SK-N-SH (cell line): ENCODE results near the gene GNG12.

Source experiments
- CHD2 ChIP-seq: fragments of 150-350 bp; IDR thresholded peaks from 2 replicates; pipeline ENCODE4 v1.6.1; 2018; ENCODE audit warnings: low read length; ENCODE audit not compliant: partially characterized antibody
- EZH2phosphoT487 ChIP-seq: fragments of 200-600 bp; sonication (generic); IDR thresholded peaks from 2 replicates; pipeline ENCODE4 v1.6.1; 2017; ENCODE audit warnings: low read depth, mixed run types, mild to moderate bottlenecking, antibody characterized with exemption, moderate library complexity, borderline replicate concordance
- FOXM1 ChIP-seq: IDR thresholded peaks from 2 replicates; pipeline ENCODE4 v1.4.0; 2012; ENCODE audit warnings: low read depth, mild to moderate bottlenecking
- GABPA ChIP-seq: IDR thresholded peaks from 2 replicates; pipeline ENCODE4 v1.4.0; 2012; ENCODE audit warnings: low read depth, mild to moderate bottlenecking
- POLR2AphosphoS5 ChIP-seq: IDR thresholded peaks from 2 replicates; pipeline ENCODE4 v1.6.1; 2012; ENCODE audit warnings: low read depth, low read length
- RAD21 ChIP-seq: IDR thresholded peaks from 2 replicates; pipeline ENCODE4 v1.6.1; 2012; ENCODE audit warnings: mild to moderate bottlenecking, low read length
- TCF12 ChIP-seq: IDR thresholded peaks from 2 replicates; pipeline ENCODE4 v1.4.0; 2012
- TF ChIP-seq, protein P1 (sequence below): fragments of 200-600 bp; sonication (generic); IDR thresholded peaks from 2 replicates; pipeline ENCODE4 v1.6.1; 2017; ENCODE audit warnings: antibody characterized with exemption, mild to moderate bottlenecking, moderate library complexity
- TF ChIP-seq, protein P2 (sequence below): IDR thresholded peaks from 2 replicates; pipeline ENCODE4 v1.6.1; 2012; ENCODE audit warnings: mild to moderate bottlenecking, low read depth, low read length, moderate library complexity
- TF ChIP-seq, protein P3 (sequence below): IDR thresholded peaks from 2 replicates; pipeline ENCODE4 v1.4.0; 2012; ENCODE audit warnings: low read depth
- TF ChIP-seq, protein P4 (sequence below): fragments of 150-350 bp; IDR thresholded peaks from 2 replicates; pipeline ENCODE4 v1.6.1; 2017; ENCODE audit warnings: antibody characterized with exemption, low read length, low read depth, borderline replicate concordance
- TF ChIP-seq, protein P5 (sequence below): IDR thresholded peaks from 2 replicates; pipeline ENCODE4 v1.4.0; 2012; ENCODE audit warnings: low read depth, borderline replicate concordance

DNA sequence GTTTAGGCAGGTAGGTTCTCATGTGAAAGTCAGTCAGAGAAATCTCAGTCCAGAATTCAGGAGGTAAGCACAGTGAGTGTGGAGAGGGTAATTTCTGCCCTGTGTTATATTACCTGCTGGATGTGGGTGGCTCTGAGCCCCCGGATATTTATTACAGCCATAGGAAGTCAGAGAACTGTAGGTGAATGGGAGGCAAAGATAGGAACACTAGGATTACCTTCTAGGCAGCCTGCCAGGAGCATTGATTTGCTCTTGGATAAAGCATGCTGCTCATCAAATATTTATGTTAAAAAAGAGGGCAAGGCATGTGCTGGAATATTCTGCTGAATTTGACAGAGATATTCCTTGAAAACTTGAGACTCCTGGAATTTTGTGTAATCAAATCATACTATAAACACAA lies 8.5 kb downstream of the GNG12 start:
- TF ChIP-seq, protein P1, sequence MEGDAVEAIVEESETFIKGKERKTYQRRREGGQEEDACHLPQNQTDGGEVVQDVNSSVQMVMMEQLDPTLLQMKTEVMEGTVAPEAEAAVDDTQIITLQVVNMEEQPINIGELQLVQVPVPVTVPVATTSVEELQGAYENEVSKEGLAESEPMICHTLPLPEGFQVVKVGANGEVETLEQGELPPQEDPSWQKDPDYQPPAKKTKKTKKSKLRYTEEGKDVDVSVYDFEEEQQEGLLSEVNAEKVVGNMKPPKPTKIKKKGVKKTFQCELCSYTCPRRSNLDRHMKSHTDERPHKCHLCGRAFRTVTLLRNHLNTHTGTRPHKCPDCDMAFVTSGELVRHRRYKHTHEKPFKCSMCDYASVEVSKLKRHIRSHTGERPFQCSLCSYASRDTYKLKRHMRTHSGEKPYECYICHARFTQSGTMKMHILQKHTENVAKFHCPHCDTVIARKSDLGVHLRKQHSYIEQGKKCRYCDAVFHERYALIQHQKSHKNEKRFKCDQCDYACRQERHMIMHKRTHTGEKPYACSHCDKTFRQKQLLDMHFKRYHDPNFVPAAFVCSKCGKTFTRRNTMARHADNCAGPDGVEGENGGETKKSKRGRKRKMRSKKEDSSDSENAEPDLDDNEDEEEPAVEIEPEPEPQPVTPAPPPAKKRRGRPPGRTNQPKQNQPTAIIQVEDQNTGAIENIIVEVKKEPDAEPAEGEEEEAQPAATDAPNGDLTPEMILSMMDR = no peak
- TF ChIP-seq FOXM1 (no peak), CHD2 (no peak), RAD21 (no peak), GABPA (no peak), TCF12 (no peak), POLR2AphosphoS5 (no peak), EZH2phosphoT487 (no peak)
- TF ChIP-seq, protein P2, sequence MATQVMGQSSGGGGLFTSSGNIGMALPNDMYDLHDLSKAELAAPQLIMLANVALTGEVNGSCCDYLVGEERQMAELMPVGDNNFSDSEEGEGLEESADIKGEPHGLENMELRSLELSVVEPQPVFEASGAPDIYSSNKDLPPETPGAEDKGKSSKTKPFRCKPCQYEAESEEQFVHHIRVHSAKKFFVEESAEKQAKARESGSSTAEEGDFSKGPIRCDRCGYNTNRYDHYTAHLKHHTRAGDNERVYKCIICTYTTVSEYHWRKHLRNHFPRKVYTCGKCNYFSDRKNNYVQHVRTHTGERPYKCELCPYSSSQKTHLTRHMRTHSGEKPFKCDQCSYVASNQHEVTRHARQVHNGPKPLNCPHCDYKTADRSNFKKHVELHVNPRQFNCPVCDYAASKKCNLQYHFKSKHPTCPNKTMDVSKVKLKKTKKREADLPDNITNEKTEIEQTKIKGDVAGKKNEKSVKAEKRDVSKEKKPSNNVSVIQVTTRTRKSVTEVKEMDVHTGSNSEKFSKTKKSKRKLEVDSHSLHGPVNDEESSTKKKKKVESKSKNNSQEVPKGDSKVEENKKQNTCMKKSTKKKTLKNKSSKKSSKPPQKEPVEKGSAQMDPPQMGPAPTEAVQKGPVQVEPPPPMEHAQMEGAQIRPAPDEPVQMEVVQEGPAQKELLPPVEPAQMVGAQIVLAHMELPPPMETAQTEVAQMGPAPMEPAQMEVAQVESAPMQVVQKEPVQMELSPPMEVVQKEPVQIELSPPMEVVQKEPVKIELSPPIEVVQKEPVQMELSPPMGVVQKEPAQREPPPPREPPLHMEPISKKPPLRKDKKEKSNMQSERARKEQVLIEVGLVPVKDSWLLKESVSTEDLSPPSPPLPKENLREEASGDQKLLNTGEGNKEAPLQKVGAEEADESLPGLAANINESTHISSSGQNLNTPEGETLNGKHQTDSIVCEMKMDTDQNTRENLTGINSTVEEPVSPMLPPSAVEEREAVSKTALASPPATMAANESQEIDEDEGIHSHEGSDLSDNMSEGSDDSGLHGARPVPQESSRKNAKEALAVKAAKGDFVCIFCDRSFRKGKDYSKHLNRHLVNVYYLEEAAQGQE = no peak
- TF ChIP-seq, protein P3, sequence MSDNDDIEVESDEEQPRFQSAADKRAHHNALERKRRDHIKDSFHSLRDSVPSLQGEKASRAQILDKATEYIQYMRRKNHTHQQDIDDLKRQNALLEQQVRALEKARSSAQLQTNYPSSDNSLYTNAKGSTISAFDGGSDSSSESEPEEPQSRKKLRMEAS = no peak
- TF ChIP-seq, protein P4, sequence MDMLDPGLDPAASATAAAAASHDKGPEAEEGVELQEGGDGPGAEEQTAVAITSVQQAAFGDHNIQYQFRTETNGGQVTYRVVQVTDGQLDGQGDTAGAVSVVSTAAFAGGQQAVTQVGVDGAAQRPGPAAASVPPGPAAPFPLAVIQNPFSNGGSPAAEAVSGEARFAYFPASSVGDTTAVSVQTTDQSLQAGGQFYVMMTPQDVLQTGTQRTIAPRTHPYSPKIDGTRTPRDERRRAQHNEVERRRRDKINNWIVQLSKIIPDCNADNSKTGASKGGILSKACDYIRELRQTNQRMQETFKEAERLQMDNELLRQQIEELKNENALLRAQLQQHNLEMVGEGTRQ = no peak
- TF ChIP-seq, protein P5, sequence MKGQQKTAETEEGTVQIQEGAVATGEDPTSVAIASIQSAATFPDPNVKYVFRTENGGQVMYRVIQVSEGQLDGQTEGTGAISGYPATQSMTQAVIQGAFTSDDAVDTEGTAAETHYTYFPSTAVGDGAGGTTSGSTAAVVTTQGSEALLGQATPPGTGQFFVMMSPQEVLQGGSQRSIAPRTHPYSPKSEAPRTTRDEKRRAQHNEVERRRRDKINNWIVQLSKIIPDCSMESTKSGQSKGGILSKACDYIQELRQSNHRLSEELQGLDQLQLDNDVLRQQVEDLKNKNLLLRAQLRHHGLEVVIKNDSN = no peak
